ENCODE data around the gene TBC1D22A. TPM values are rescaled to one million over a fixed set of nuclear protein-coding genes. Genes with fewer than 3 reads are reported as not detected.

TBC1D22A gene
- total RNA-seq, 1 experiment from 2014 or later, result 26.0 TPM

GRCh38 chr22:47159592-47159991 is 397.1 kb downstream of the TBC1D22A start:
- H3K4me3 Mint-ChIP-seq (ENCODE audit: unreplicated experiment), result no peak overlapping the region
- ChIA-PET POLR2A (no interaction called here), CTCF (no interaction called here)
- no TSS peak for BruUV-seq (replicated peaks)
- peaks cover 5% of the 10 kb centered on the region for H3K4me1 Mint-ChIP-seq (ENCODE audit: insufficient read depth, unreplicated experiment)
- H3K27me3 Mint-ChIP-seq (ENCODE audit: insufficient read depth, unreplicated experiment), result no peaks in the 10 kb centered on the region
- TF ChIP-seq CTCF (IDR thresholded peaks at IDR 0.05; ENCODE audit: unreplicated experiment), result no peak
- peaks cover 6% of the 10 kb centered on the region for H3K36me3 Mint-ChIP-seq (ENCODE audit: insufficient read depth, unreplicated experiment)
- intact Hi-C loops (cut with micrococcal nuclease), result no loop called here
- no peaks in the 10 kb centered on the region for H3K9me3 Mint-ChIP-seq (ENCODE audit: unreplicated experiment)
- DNase-seq (ENCODE audit: unreplicated experiment), result no peak
- no peak overlapping the region for H3K27ac Mint-ChIP-seq (ENCODE audit: low read depth, unreplicated experiment)

GRCh38 chr22:47160141-47160541 is 397.7 kb downstream of the TBC1D22A start:
- H3K36me3 Mint-ChIP-seq (ENCODE audit: insufficient read depth, unreplicated experiment), result peaks cover 6% of the 10 kb centered on the region
- no peaks in the 10 kb centered on the region for H3K9me3 Mint-ChIP-seq (ENCODE audit: unreplicated experiment)

GRCh38 chr22:47160781-47161520 is 398.5 kb downstream of the TBC1D22A start:
- no TSS peak for BruUV-seq (replicated peaks)

More at GRCh38 chr22:47160141-47160541, 397.7 kb downstream of the TBC1D22A start:
- Mint-ChIP-seq H3K4me1 (ENCODE audit: insufficient read depth, unreplicated experiment) (no peaks in the 10 kb centered on the region), H3K27ac (ENCODE audit: low read depth, unreplicated experiment) (no peak overlapping the region), H3K4me3 (ENCODE audit: unreplicated experiment) (no peak overlapping the region), H3K27me3 (ENCODE audit: insufficient read depth, unreplicated experiment) (no peaks in the 10 kb centered on the region)
- TF ChIP-seq CTCF (IDR thresholded peaks at IDR 0.05; ENCODE audit: unreplicated experiment), result no peak
- no TSS peak for BruUV-seq (replicated peaks)
- ChIA-PET CTCF (interaction anchor here (0.6 kb wide), 1 partner anchor 250 kb away, joined by 6 read pairs; no protein-coding TSS in a partner anchor), POLR2A (no interaction called here)
- intact Hi-C loops (cut with micrococcal nuclease), result no loop called here
- no peak for DNase-seq (ENCODE audit: unreplicated experiment)

DNA sequence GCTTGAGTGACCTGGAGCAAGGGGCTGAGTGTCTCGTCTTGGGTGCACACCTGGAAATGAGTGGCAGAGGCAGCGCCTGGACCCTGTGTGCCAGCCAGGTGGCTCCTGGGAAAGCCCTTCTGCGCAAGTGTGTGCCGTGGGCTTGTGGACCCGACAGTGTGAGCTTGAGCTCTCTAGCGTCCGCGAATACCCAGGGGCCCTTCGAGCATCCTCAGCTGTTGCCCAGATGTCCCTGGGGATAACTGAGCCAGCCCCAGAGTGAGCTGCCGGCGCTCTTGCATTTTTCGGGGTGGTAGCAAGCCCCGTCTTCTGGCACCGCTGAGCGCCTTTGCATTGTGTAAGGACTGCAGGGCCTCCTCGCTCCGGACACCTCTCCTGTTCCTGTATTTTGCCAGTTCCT is 399.2 kb downstream of the TBC1D22A start:
- Mint-ChIP-seq H3K4me1 (ENCODE audit: insufficient read depth, unreplicated experiment) (no peaks in the 10 kb centered on the region), H3K27me3 (ENCODE audit: insufficient read depth, unreplicated experiment) (no peaks in the 10 kb centered on the region), H3K9me3 (ENCODE audit: unreplicated experiment) (no peaks in the 10 kb centered on the region), H3K36me3 (ENCODE audit: insufficient read depth, unreplicated experiment) (peaks cover 6% of the 10 kb centered on the region), H3K4me3 (ENCODE audit: unreplicated experiment) (no peak overlapping the region), H3K27ac (ENCODE audit: low read depth, unreplicated experiment) (no peak overlapping the region)
- ChIA-PET CTCF (interaction anchor here (0.6 to 0.7 kb wide), 2 partner anchors 20 to 424 kb away, joined by 3 to 4 read pairs; no protein-coding TSS in a partner anchor), POLR2A (interaction anchor here (0.9 kb wide), 1 partner anchor 9 kb away, joined by 3 read pairs; no protein-coding TSS in a partner anchor)
- DNase-seq (ENCODE audit: unreplicated experiment), result no peak
- intact Hi-C loops (cut with micrococcal nuclease), result no loop called here
- no TSS peak for BruUV-seq (replicated peaks)
- TF ChIP-seq CTCF (IDR thresholded peaks at IDR 0.05; ENCODE audit: unreplicated experiment), result no peak

More at GRCh38 chr22:47160781-47161520, 398.5 kb downstream of the TBC1D22A start:
- no peak overlapping the region for H3K4me3 Mint-ChIP-seq (ENCODE audit: unreplicated experiment)
- no peak for TF ChIP-seq CTCF (IDR thresholded peaks at IDR 0.05; ENCODE audit: unreplicated experiment)
- H3K27ac Mint-ChIP-seq (ENCODE audit: low read depth, unreplicated experiment), result no peak overlapping the region
- ChIA-PET CTCF (no interaction called here), POLR2A (no interaction called here)
- intact Hi-C loops (cut with micrococcal nuclease), result no loop called here
- H3K27me3 Mint-ChIP-seq (ENCODE audit: insufficient read depth, unreplicated experiment), result no peaks in the 10 kb centered on the region
- H3K9me3 Mint-ChIP-seq (ENCODE audit: unreplicated experiment), result no peaks in the 10 kb centered on the region
- no peak for DNase-seq (ENCODE audit: unreplicated experiment)
- H3K36me3 Mint-ChIP-seq (ENCODE audit: insufficient read depth, unreplicated experiment), result peaks cover 6% of the 10 kb centered on the region
- H3K4me1 Mint-ChIP-seq (ENCODE audit: insufficient read depth, unreplicated experiment), result no peaks in the 10 kb centered on the region
